HG03460 (cell line): Measurements from ENCODE around the gene PDLIM5.

ENCODE experiments used
- ATAC-seq: cut with Tn5 transposase; IDR thresholded peaks from one replicate; pipeline ENCODE4 v1.9.1; 2021; ENCODE audit not compliant: unreplicated experiment

The PDLIM5 gene

GRCh38 chr4:94678896-94679295 lies 227.2 kb downstream of the PDLIM5 start:
- ATAC-seq = no peak

DNA sequence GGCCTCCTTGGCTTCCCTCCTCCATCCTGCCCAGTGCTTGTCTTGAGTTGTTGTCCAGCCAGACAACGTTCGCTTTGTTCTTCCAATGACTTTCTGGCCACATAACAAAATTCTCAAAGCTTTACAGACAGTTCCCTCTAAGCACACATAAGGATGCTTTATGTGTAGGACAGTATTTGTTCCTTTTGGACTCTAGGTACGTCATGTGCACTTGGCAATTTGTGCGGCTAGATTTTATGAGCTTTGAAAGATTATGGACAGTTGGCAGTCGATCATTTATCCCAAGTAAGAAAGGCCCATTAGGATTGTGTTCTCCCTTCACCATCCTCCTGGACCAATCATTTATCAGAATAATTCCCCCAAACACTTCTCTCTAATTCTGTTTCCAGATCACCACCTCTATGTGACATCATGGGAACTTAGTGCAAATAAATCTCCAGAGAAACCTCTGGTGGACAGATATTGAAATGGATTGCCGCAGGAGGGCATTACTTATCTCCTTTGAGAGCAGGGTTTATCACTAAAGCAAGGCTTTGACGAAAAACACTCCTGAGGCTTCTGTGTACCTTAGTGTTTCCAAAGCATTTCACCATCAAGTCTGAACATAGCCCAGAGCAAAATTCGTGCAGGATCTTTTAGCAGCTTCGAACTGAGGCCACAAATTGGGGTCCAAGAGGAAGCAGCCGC lies 228.6 kb downstream of the PDLIM5 start:
- no peak for ATAC-seq

DNA sequence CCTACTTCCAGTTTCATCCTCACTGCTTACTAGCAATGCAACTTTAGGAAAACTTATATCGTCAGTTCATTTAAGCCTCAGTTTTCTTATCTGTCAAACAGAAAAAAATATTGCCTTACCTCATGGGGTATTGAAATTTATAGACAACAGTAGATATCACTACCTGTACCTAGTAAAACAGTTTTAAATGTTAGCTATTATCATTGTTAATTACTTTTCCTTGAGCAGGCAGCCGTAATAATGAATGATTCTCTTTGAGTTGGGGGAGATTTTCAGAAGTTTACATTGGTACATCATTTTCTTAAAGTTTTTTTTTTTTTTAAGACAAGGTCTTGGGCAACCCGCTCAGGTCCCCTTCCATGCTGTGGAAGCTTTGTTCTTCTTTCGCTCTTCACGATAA lies 234.3 kb downstream of the PDLIM5 start:
- ATAC-seq = no peak

DNA sequence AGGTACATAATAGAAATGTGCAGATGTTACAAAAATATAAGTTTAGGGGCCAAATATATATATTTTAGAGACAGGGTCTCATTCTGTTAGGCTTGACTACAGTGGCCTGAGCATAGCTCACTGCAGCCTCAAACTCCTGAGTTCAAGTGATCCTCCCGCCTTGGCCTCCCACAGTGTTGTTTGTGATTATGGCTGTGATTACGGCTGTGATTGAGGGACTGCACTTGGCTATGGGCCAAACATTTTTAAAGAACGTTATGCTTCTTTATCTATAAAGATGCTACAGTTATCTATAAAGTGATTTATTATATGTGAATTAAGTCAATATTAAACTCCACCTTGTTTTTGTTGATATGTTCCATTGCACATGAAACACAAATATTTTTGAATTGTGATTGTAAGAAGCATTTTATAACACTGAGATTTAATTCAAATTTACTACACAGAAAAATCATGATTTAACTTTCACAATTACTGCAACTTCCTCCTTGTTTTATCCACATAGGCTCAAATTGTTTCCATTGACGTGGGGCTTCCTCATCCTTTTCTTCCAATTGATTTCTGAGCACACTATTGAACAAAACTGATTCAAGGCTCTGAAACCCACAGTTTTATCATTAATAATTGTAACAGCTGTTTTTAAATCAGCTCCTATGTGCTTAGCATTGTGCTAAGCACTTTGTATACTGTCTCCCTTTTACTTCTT lies 237.6 kb downstream of the PDLIM5 start:
- ATAC-seq = no peak

- no peak for ATAC-seq
These were observed 239.1 kb downstream of the PDLIM5 start for GRCh38 chr4:94690851-94691254.

DNA sequence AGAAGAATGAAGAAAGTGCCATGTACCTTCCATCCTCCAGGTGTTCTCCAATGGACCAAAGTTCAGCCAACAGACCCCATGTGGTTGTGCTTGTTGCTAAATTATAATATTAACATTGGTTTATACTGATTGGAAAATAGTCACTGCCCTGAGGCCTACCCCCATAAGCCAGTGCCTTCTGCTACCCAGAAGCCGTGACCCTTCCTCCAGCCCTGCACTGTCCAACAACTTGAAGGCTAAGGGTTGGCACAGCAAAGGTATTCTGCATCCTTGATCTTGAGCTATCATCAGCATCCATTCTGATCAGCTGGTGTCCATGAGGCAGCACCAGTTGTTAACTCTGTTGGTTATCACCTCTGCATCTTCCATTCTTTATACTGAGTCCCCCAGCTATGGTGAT lies 239.8 kb downstream of the PDLIM5 start:
- ATAC-seq = no peak

DNA sequence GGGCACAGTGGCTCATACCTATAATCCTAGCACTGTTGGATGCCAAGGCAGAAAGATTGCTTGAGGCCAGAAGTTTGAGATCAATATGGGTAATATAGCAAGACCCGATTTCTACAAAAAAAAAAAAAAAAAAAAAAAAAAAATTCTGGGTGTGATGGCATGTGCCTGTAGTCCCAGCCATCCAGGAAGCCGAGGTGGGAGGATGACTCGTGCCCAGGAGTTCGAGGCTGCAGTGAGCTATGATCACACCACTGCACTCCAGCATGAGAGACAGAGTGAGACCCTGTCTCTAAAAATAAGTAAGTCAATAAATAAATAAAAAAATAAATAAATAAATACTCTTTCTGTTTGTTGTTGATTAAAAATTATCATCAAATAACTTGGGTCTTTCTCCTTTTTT lies 243.6 kb downstream of the PDLIM5 start:
- no peak for ATAC-seq

DNA sequence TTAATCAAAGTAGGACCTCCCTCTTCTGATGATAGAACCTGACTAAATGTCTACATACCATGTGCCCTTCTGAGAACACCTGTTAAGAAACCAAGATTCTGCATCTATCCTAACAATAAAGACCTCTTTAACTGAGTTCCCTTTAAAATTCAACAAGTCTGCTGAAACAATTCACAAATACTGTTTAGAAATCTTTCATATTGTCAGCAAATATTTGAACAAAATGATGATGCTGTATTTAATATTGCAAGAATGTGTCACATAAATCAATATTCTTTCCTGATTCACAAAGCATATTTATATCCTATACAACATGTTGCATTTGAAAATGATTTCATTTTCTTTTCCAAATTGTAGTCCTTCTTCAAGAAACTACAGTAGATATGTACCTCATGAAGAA lies 246.4 kb downstream of the PDLIM5 start:
- no peak for ATAC-seq

DNA sequence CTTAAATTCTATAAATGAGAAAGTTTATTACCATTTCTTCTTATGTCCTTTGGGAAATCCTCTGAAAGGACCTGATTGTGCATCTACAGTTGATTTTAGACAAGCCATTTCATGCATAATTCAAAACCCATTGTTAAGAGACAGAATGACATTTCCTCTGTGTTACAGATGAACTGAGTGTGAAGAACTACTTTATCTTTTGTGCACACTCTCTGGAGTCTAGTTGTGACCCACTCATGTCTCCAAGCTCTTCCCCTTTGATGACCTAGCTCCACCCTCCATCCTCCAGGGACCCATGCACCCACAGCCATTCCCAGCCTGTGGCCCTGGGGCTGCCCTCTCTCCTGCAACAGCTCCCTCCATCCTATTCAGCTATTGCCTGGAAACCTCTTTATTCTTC lies 248.6 kb downstream of the PDLIM5 start:
- ATAC-seq = no peak

DNA sequence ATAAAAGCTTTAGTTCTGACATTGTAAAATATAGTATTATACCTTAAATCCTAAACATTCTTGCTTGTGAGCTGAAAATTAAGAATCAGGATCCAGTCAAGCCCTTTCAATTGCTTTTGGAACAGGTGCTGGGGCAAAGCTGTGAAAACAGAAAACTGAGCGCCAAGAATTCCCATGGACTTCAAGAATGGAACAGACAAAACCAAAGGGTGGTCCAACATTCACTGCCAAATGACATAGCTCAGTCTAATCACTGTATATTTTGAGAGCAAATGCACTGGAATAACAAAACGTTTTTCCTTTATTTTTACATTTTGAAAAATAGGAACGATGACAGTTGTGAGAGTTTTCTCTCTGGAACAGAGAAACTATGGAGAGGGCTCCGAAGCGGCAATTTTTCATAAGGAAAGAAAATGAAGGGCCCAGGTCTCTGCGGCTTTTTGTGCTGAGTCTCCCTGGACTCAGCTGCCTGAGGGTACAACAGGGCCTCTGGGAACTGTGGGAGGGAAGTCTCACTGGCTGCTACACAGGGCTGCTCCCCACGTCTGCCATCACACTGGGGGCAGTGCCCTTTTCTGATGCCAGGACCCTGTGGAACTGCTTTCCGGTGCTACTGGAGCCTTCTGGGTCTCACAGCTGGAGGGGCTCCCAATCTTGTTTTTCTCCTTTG lies 250.0 kb downstream of the PDLIM5 start:
- ATAC-seq = no peak

DNA sequence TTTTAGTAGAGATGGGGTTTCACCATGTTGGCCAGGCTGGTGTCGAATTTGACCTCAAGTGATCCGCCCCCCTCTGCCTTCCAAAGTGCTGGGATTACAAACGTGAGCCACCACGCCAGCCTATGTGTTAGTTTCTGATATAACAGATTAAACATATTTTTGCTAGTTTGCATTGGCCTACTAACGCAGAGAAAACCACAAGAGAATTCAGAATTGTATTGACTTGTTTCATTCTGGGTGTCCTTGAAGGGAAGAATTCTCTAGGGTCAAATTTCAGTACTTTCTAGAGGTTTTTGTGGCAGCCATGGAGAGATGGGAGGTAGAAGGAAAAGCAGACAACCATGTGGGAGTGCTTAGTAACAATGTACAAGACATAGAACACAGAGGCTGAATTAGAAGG lies 259.9 kb downstream of the PDLIM5 start:
- ATAC-seq = no peak

DNA sequence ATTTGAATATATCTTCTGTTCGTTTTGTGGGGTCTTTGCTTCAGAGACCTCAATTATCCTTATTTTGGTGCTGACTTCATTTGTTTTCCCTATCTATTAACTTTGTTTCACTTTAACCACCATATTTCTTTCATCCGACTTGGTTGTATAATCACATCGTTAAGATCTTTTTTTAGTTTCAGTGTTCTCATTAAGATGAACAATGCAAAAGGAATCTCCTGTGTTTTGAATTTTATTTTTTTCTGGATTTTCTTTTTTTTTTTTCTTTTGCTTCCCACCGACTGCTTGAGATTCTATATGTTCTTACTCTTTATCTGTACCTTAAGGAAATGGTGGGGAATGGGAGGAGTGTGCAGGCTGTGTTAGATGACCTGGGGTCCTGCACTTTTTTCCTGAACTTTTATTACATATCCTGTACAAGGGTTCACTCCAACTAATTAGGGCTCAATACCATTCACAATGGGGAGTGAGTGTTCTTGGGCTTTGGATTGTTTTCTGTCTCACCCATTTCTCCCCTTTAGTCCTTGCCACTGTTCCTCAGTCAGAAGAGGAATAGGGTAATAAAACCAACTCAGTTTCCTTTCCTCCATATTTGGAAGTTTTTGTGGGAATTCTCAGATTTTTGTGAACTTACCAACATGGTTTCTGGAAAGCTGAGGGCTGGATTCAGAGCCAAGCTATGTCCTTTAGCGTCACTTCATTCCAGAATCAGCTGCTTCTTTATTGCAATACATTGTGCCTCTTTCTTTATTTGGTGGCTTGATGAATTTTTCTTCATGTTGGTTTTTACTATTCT lies 262.8 kb downstream of the PDLIM5 start:
- ATAC-seq = no peak

DNA sequence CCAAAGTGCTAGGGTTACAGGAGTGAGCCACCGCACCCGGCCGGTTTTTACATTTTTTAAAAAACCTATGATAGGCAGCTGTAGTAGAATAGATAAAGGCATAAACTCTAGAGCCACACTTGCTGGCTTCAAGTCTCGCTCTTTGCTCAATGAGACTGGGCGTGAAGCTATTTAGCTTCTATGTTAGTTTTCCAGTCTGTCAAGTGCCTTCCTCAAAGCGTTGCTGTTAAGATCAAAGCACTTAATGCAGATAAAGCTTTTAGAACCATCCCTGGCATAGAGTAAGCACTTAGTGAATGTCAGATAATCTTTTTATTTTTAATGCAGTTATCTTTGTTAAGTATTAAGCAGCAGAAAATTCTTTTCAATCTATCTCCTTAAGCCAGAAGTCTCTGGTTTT lies 264.0 kb downstream of the PDLIM5 start:
- ATAC-seq = no peak
